ENCODE results near the gene AREL1.

DNA sequence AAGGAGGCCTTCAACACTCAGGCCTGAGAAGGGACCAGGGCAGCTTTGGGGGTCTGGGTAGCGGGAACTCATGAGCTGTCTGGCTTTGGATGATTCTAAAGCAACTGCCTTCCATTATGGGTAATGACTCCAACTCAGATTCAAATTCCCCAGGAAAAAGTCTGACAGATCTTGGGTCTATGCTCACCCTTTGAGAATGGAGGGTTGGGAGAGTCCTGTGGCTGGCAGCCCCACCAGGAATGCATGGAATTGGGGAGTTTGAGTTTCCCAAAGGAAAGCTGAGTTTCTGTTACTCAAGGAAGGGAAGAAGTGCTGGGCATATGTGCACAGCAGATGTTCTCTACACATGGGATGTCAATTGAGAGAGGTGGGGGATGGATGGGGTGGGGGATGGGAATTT is 78.4 kb downstream of the AREL1 start:
- TF ChIP-seq GABPA (IDR thresholded peaks at IDR 0.05; ENCODE audit: low read depth) (no peak), POLR2AphosphoS5 (IDR thresholded peaks at IDR 0.05; ENCODE audit: low read depth) (no peak)
- TF ChIP-seq, protein P1, sequence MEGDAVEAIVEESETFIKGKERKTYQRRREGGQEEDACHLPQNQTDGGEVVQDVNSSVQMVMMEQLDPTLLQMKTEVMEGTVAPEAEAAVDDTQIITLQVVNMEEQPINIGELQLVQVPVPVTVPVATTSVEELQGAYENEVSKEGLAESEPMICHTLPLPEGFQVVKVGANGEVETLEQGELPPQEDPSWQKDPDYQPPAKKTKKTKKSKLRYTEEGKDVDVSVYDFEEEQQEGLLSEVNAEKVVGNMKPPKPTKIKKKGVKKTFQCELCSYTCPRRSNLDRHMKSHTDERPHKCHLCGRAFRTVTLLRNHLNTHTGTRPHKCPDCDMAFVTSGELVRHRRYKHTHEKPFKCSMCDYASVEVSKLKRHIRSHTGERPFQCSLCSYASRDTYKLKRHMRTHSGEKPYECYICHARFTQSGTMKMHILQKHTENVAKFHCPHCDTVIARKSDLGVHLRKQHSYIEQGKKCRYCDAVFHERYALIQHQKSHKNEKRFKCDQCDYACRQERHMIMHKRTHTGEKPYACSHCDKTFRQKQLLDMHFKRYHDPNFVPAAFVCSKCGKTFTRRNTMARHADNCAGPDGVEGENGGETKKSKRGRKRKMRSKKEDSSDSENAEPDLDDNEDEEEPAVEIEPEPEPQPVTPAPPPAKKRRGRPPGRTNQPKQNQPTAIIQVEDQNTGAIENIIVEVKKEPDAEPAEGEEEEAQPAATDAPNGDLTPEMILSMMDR (IDR thresholded peaks at IDR 0.05; ENCODE audit: insufficient read depth, low read length) = no peak
